Esophagus squamous epithelium (tissue), 4 donors: ENCODE measurements around the gene IP6K1.

Source experiments
- POLR2A ChIP-seq, 4 donors: fragments of 450-650 bp; IDR thresholded peaks; one replicate each; pipeline ENCODE4 v1.6.1; 2017; ENCODE audit warnings: antibody characterized with exemption in 4 of 4, mild to moderate bottlenecking in 4 of 4, moderate library complexity in 3 of 4
- TF ChIP-seq, protein P1 (sequence below), 6 experiments: fragments of 450-650 bp in 4 of 6; fragments of 200-600 bp in 2 of 6; sonication (generic) in 2 of 6; IDR thresholded peaks; one replicate each; pipeline ENCODE4 v1.5.1; 2016 to 2019; ENCODE audit warnings: antibody characterized with exemption in 6 of 6, mild to moderate bottlenecking in 4 of 6, moderate library complexity in 4 of 6

DNA sequence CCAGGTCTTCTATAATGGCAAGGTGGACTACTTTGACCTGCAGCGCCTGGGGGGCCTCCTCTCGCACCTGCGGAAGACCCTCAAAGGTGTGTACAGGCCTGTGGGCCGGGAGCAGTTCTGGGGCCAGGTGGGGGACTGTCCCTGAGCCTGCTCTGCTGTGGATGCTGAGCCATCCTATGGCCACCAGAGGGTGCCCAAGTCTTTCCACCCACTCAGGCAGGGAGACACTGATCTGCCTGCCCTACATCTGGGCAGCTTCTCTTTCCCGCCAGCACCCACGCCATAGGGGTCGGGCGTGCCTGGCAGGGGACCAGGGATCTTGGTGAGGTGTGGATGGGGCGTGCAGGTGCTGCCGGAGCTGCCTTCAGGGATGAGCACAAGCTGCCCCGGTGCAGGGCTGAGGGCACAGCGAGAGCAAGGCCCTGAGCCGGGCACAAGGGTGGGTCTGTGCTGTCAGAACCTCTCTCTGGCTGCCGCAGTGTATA is 82.9 kb downstream of the IP6K1 start:
- no peak for TF ChIP-seq POLR2A (IDR thresholded peaks at IDR 0.05)
- TF ChIP-seq, protein P1, sequence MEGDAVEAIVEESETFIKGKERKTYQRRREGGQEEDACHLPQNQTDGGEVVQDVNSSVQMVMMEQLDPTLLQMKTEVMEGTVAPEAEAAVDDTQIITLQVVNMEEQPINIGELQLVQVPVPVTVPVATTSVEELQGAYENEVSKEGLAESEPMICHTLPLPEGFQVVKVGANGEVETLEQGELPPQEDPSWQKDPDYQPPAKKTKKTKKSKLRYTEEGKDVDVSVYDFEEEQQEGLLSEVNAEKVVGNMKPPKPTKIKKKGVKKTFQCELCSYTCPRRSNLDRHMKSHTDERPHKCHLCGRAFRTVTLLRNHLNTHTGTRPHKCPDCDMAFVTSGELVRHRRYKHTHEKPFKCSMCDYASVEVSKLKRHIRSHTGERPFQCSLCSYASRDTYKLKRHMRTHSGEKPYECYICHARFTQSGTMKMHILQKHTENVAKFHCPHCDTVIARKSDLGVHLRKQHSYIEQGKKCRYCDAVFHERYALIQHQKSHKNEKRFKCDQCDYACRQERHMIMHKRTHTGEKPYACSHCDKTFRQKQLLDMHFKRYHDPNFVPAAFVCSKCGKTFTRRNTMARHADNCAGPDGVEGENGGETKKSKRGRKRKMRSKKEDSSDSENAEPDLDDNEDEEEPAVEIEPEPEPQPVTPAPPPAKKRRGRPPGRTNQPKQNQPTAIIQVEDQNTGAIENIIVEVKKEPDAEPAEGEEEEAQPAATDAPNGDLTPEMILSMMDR (IDR thresholded peaks at IDR 0.05) = peak; percentile 70 to 91 (median 78)
